ENCODE results near the gene ITGB4. TPM values are rescaled to one million over a fixed set of nuclear protein-coding genes. Genes with fewer than 3 reads are reported as not detected.

ITGB4 gene
- polyA plus RNA-seq, 1 of the 3 experiments (the other 2 are of a cell fraction), result 7.0 TPM

DNA sequence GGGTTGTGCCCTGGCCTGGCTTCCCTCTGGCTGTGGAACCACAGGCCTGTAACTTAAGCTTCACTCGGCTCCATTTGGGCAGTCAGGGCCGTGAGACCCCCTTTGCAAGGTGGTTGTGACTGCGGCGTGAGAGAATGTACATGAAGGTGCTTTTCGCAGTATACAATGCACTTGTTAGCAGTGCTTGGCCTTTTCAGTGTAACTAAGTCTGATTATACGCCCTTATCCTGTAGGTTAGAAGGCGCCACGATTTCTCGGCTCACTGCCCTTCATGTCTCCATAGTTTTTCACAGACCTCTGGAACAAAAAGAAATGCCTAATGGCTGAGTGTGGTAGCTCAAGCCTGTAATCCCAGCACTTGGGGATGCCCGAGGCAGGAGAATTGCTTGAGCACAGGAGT, 40.8 kb upstream of the ITGB4 start:
- Histone ChIP-seq H3K4me1 (ENCODE audit: control insufficient read depth in 1 of 2, insufficient read depth in 2 of 2, low read depth in 1 of 2, low read length in 1 of 2) (peaks cover 6 to 40% of the 10 kb centered on the region in 2 experiments; a peak in 3 of 4 replicates), H3K27me3 (ENCODE audit: insufficient read depth) (no peaks in the 10 kb centered on the region), H3K36me3 (replicated peaks in 1 of 2; ENCODE audit: control insufficient read depth in 1 of 2, insufficient read depth in 2 of 2, low read length in 1 of 2) (peaks cover 28 to 32% of the 10 kb centered on the region in 2 experiments), H3K79me2 (ENCODE audit: insufficient read depth) (peaks cover 91% of the 10 kb centered on the region), H3K4me3 (ENCODE audit: low read depth in 2 of 2, low read length in 1 of 2) (no peak overlapping the region), H3K27ac (ENCODE audit: low read depth in 2 of 2, low read length in 1 of 2) (peak overlapping the region in 1 of 2 experiments; percentile 64; a peak in 2 of 4 replicates), H3K4me2 (peak overlapping the region; percentile 3), H3K9me3 (no peaks in the 10 kb centered on the region), H4K20me1 (ENCODE audit: insufficient read depth) (peaks cover 12% of the 10 kb centered on the region; the same call in 1 of the 2 replicates), H3F3A (replicated peaks; ENCODE audit: insufficient read depth) (peaks cover 38% of the 10 kb centered on the region), H2AFZ (ENCODE audit: low read depth) (no peak overlapping the region), H3K9ac (no peak overlapping the region), H3K9me2 (no peaks in the 10 kb centered on the region)
- 92% methylated on average over 10 of the region's 10 CpGs for WGBS (ENCODE audit: low lambda C conversion rate)
- POLR2A ChIA-PET, result no interaction called here
- no peak for TF ChIP-seq GATA2 (CRISPR knock-in tag; IDR thresholded peaks at IDR 0.05)
- TF ChIP-seq, protein P1, sequence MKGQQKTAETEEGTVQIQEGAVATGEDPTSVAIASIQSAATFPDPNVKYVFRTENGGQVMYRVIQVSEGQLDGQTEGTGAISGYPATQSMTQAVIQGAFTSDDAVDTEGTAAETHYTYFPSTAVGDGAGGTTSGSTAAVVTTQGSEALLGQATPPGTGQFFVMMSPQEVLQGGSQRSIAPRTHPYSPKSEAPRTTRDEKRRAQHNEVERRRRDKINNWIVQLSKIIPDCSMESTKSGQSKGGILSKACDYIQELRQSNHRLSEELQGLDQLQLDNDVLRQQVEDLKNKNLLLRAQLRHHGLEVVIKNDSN (IDR thresholded peaks at IDR 0.05; ENCODE audit: borderline replicate concordance, low read depth), result no peak
- TF ChIP-seq, protein P2, sequence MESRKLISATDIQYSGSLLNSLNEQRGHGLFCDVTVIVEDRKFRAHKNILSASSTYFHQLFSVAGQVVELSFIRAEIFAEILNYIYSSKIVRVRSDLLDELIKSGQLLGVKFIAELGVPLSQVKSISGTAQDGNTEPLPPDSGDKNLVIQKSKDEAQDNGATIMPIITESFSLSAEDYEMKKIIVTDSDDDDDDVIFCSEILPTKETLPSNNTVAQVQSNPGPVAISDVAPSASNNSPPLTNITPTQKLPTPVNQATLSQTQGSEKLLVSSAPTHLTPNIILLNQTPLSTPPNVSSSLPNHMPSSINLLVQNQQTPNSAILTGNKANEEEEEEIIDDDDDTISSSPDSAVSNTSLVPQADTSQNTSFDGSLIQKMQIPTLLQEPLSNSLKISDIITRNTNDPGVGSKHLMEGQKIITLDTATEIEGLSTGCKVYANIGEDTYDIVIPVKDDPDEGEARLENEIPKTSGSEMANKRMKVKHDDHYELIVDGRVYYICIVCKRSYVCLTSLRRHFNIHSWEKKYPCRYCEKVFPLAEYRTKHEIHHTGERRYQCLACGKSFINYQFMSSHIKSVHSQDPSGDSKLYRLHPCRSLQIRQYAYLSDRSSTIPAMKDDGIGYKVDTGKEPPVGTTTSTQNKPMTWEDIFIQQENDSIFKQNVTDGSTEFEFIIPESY (IDR thresholded peaks at IDR 0.05; ENCODE audit: borderline replicate concordance, low read depth), result no peak
- TF ChIP-seq, protein P3, sequence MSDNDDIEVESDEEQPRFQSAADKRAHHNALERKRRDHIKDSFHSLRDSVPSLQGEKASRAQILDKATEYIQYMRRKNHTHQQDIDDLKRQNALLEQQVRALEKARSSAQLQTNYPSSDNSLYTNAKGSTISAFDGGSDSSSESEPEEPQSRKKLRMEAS (IDR thresholded peaks at IDR 0.05; ENCODE audit: low read depth), result no peak
- no peak for TF ChIP-seq TCF12 (IDR thresholded peaks at IDR 0.05)
- no peak for TF ChIP-seq RAD21 (IDR thresholded peaks at IDR 0.05; ENCODE audit: low read length)
- no peak for TF ChIP-seq NRF1 (IDR thresholded peaks at IDR 0.05; ENCODE audit: low read depth, low read length)
- no peak for TF ChIP-seq SMC3 (IDR thresholded peaks at IDR 0.05; ENCODE audit: low read depth, low read length)
- TF ChIP-seq, protein P4, sequence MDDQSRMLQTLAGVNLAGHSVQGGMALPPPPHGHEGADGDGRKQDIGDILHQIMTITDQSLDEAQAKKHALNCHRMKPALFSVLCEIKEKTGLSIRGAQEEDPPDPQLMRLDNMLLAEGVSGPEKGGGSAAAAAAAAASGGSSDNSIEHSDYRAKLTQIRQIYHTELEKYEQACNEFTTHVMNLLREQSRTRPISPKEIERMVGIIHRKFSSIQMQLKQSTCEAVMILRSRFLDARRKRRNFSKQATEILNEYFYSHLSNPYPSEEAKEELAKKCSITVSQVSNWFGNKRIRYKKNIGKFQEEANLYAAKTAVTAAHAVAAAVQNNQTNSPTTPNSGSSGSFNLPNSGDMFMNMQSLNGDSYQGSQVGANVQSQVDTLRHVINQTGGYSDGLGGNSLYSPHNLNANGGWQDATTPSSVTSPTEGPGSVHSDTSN (IDR thresholded peaks at IDR 0.05), result no peak
- TF ChIP-seq POLR2AphosphoS5 (IDR thresholded peaks at IDR 0.05; ENCODE audit: low read depth, low read length), result no peak
- TF ChIP-seq, protein P5, sequence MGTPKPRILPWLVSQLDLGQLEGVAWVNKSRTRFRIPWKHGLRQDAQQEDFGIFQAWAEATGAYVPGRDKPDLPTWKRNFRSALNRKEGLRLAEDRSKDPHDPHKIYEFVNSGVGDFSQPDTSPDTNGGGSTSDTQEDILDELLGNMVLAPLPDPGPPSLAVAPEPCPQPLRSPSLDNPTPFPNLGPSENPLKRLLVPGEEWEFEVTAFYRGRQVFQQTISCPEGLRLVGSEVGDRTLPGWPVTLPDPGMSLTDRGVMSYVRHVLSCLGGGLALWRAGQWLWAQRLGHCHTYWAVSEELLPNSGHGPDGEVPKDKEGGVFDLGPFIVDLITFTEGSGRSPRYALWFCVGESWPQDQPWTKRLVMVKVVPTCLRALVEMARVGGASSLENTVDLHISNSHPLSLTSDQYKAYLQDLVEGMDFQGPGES (IDR thresholded peaks at IDR 0.05; ENCODE audit: low read depth, low read length), result no peak
- CTCF ChIA-PET, result interaction anchor here (0.8 to 5.1 kb wide), 6 partner anchors 8 to 409 kb away, joined by 3 to 39 read pairs (median 4); partner anchors contain the start of genes MIF4GD and SMIM5
- DNase-seq, result no peak

DNA sequence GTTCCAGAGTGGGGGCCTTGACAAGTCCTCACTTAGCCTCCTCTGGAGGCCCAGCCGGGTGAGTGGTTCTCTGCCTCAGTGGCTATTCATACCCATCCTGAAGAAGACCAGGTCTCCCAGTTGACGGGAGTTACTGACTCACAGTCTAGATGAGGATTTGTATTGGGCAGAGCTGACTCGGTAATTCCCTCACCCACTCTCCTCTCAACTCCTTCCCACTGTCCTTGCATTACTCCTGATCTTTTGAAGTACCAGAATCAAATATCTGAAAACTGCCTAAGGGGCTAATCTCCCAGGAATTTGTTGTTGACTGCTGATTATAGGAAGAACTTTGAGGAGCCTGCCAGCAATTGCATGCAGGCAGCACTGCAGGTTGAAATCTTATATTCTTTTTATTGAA, 40.0 kb upstream of the ITGB4 start:
- Histone ChIP-seq H3K79me2 (ENCODE audit: insufficient read depth) (peaks cover 91% of the 10 kb centered on the region), H3K9me3 (no peaks in the 10 kb centered on the region), H3K4me1 (ENCODE audit: control insufficient read depth in 1 of 2, insufficient read depth in 2 of 2, low read depth in 1 of 2, low read length in 1 of 2) (peaks cover 6 to 41% of the 10 kb centered on the region in 2 experiments; a peak in 3 of 4 replicates), H3K9ac (no peak overlapping the region), H3F3A (replicated peaks; ENCODE audit: insufficient read depth) (peaks cover 36% of the 10 kb centered on the region), H3K4me3 (ENCODE audit: low read depth in 2 of 2, low read length in 1 of 2) (no peak overlapping the region), H3K4me2 (peak overlapping the region; percentile 3), H4K20me1 (ENCODE audit: insufficient read depth) (peaks cover 12% of the 10 kb centered on the region; the same call in 1 of the 2 replicates), H3K27me3 (ENCODE audit: insufficient read depth) (no peaks in the 10 kb centered on the region), H3K9me2 (no peaks in the 10 kb centered on the region), H3K27ac (ENCODE audit: low read depth in 2 of 2, low read length in 1 of 2) (peak overlapping the region; percentile 18 to 64; a peak in 3 of 4 replicates), H3K36me3 (replicated peaks in 1 of 2; ENCODE audit: control insufficient read depth in 1 of 2, insufficient read depth in 2 of 2, low read length in 1 of 2) (peaks cover 24% of the 10 kb centered on the region in 2 experiments), H2AFZ (ENCODE audit: low read depth) (no peak overlapping the region)
- no peak for DNase-seq
- ChIA-PET CTCF (interaction anchor here (0.9 to 5.1 kb wide), 4 partner anchors 10 to 146 kb away, joined by 3 to 39 read pairs (median 10); partner anchors contain the start of gene SMIM5), POLR2A (no interaction called here)
- WGBS (ENCODE audit: low lambda C conversion rate), result 8% methylated on average over 3 of the region's 3 CpGs
- TF ChIP-seq, protein P6, sequence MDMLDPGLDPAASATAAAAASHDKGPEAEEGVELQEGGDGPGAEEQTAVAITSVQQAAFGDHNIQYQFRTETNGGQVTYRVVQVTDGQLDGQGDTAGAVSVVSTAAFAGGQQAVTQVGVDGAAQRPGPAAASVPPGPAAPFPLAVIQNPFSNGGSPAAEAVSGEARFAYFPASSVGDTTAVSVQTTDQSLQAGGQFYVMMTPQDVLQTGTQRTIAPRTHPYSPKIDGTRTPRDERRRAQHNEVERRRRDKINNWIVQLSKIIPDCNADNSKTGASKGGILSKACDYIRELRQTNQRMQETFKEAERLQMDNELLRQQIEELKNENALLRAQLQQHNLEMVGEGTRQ (IDR thresholded peaks at IDR 0.05; ENCODE audit: borderline replicate concordance, low read depth, low read length), result no peak
- no peak for TF ChIP-seq MEF2A (IDR thresholded peaks at IDR 0.05; ENCODE audit: borderline replicate concordance, low read depth)
- peak; percentile 92 for TF ChIP-seq TCF12 (IDR thresholded peaks at IDR 0.05)
- TF ChIP-seq NFIC (IDR thresholded peaks at IDR 0.05; ENCODE audit: borderline replicate concordance), result no peak; the same call in none of the 2 replicates
- TF ChIP-seq RAD21 (IDR thresholded peaks at IDR 0.05; ENCODE audit: low read length), result no peak
- no peak for TF ChIP-seq YY1 (IDR thresholded peaks at IDR 0.05; ENCODE audit: low read depth)
- TF ChIP-seq TEAD4 (IDR thresholded peaks at IDR 0.05; ENCODE audit: borderline replicate concordance, insufficient read depth), result peak; percentile 42; the same call in 1 of the 2 replicates
- TF ChIP-seq, protein P1 (IDR thresholded peaks at IDR 0.05; ENCODE audit: borderline replicate concordance, low read depth), result no peak
- no peak for TF ChIP-seq FOXJ3 (CRISPR knock-in tag; IDR thresholded peaks at IDR 0.05)
- TF ChIP-seq GATA2 (CRISPR knock-in tag; IDR thresholded peaks at IDR 0.05), result no peak
- TF ChIP-seq SMC3 (IDR thresholded peaks at IDR 0.05; ENCODE audit: low read depth, low read length), result no peak
- TF ChIP-seq MXI1 (IDR thresholded peaks at IDR 0.05; ENCODE audit: low read depth, low read length), result no peak
- TF ChIP-seq TAF1 (IDR thresholded peaks at IDR 0.05; ENCODE audit: borderline replicate concordance, low read depth, low read length), result no peak

All from SK-N-SH (cell line).